DLD1 (cell line): ENCODE data around the gene HOXD11.

ENCODE experiments used
- in situ Hi-C: cut with HindIII; loops from 2 replicates; pipeline ENCODE4 v1.10.0; 2017; ENCODE audit warnings: low sequenced_read_pairs

The HOXD11 gene

GRCh38 chr2:176130147-176130956 is 23.3 kb downstream of the HOXD11 start:
- in situ Hi-C loops = loop anchor here (25.0 kb wide), 1 partner anchor 507 kb away; no protein-coding TSS in a partner anchor

GRCh38 chr2:176130957-176131847 is 24.1 kb downstream of the HOXD11 start:
- in situ Hi-C loops = loop anchor here (25.0 kb wide), 1 partner anchor 506 kb away; no protein-coding TSS in a partner anchor

- in situ Hi-C loops = loop anchor here (25.0 kb wide), 1 partner anchor 505 kb away; no protein-coding TSS in a partner anchor
Measured at GRCh38 chr2:176131848-176132158, 24.7 kb downstream of the HOXD11 start.

GRCh38 chr2:176132205-176133171 is 25.4 kb downstream of the HOXD11 start:
- in situ Hi-C loops = loop anchor here (25.0 kb wide), 1 partner anchor 505 kb away; no protein-coding TSS in a partner anchor

GRCh38 chr2:176133389-176133788 is 26.3 kb downstream of the HOXD11 start:
- in situ Hi-C loops = loop anchor here (25.0 kb wide), 1 partner anchor 504 kb away; no protein-coding TSS in a partner anchor

- in situ Hi-C loops = loop anchor here (25.0 kb wide), 1 partner anchor 503 kb away; no protein-coding TSS in a partner anchor
Measured at GRCh38 chr2:176134035-176134434, 27.0 kb downstream of the HOXD11 start.

- in situ Hi-C loops = loop anchor here (25.0 kb wide), 1 partner anchor 502 kb away; no protein-coding TSS in a partner anchor
Measured at GRCh38 chr2:176135035-176135440, 28.0 kb downstream of the HOXD11 start.

GRCh38 chr2:176136374-176137251 is 29.5 kb downstream of the HOXD11 start:
- in situ Hi-C loops = loop anchor here (25.0 kb wide), 1 partner anchor 501 kb away; no protein-coding TSS in a partner anchor

- in situ Hi-C loops = loop anchor here (25.0 kb wide), 1 partner anchor 500 kb away; no protein-coding TSS in a partner anchor
Measured at GRCh38 chr2:176137252-176137580, 30.1 kb downstream of the HOXD11 start.

- in situ Hi-C loops = loop anchor here (25.0 kb wide), 1 partner anchor 499 kb away; no protein-coding TSS in a partner anchor
Measured at GRCh38 chr2:176137906-176138305, 30.8 kb downstream of the HOXD11 start.

- in situ Hi-C loops = loop anchor here (25.0 kb wide), 1 partner anchor 499 kb away; no protein-coding TSS in a partner anchor
Measured at GRCh38 chr2:176138526-176138922, 31.4 kb downstream of the HOXD11 start.

- in situ Hi-C loops = loop anchor here (25.0 kb wide), 1 partner anchor 498 kb away; no protein-coding TSS in a partner anchor
Measured at GRCh38 chr2:176138923-176139660, 32.0 kb downstream of the HOXD11 start.

- in situ Hi-C loops = loop anchor here (25.0 kb wide), 1 partner anchor 497 kb away; no protein-coding TSS in a partner anchor
Measured at GRCh38 chr2:176139661-176140512, 32.8 kb downstream of the HOXD11 start.

GRCh38 chr2:176140513-176141317 is 33.6 kb downstream of the HOXD11 start:
- in situ Hi-C loops = loop anchor here (25.0 kb wide), 1 partner anchor 497 kb away; no protein-coding TSS in a partner anchor

GRCh38 chr2:176142281-176142680 is 35.2 kb downstream of the HOXD11 start:
- in situ Hi-C loops = loop anchor here (25.0 kb wide), 1 partner anchor 495 kb away; no protein-coding TSS in a partner anchor
